ENCODE data around the gene SLC6A17.

Gene SLC6A17

GRCh38 chr1:110186558-110186957 is 36.3 kb downstream of the SLC6A17 start:
- TF ChIP-seq, protein P1, sequence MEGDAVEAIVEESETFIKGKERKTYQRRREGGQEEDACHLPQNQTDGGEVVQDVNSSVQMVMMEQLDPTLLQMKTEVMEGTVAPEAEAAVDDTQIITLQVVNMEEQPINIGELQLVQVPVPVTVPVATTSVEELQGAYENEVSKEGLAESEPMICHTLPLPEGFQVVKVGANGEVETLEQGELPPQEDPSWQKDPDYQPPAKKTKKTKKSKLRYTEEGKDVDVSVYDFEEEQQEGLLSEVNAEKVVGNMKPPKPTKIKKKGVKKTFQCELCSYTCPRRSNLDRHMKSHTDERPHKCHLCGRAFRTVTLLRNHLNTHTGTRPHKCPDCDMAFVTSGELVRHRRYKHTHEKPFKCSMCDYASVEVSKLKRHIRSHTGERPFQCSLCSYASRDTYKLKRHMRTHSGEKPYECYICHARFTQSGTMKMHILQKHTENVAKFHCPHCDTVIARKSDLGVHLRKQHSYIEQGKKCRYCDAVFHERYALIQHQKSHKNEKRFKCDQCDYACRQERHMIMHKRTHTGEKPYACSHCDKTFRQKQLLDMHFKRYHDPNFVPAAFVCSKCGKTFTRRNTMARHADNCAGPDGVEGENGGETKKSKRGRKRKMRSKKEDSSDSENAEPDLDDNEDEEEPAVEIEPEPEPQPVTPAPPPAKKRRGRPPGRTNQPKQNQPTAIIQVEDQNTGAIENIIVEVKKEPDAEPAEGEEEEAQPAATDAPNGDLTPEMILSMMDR (IDR thresholded peaks at IDR 0.05; ENCODE audit: low read depth, low read length): no peak
- no peak for DNase-seq (ENCODE audit: extremely low read depth, low read depth)

- TF ChIP-seq, protein P1 (IDR thresholded peaks at IDR 0.05; ENCODE audit: low read depth, low read length): no peak
- DNase-seq (ENCODE audit: extremely low read depth, low read depth): no peak
Observed at GRCh38 chr1:110187139-110187890, 37.0 kb downstream of the SLC6A17 start.

- no peak for DNase-seq (ENCODE audit: extremely low read depth, low read depth)
Observed at GRCh38 chr1:110188035-110188618, 37.8 kb downstream of the SLC6A17 start.

GRCh38 chr1:110189181-110189580 is 38.9 kb downstream of the SLC6A17 start:
- TF ChIP-seq, protein P1 (IDR thresholded peaks at IDR 0.05; ENCODE audit: low read depth, low read length): no peak
- no peak for DNase-seq (ENCODE audit: extremely low read depth, low read depth)

More at GRCh38 chr1:110188035-110188618, 37.8 kb downstream of the SLC6A17 start:
- TF ChIP-seq, protein P1 (IDR thresholded peaks at IDR 0.05; ENCODE audit: low read depth, low read length): no peak

GRCh38 chr1:110190282-110190929 is 40.1 kb downstream of the SLC6A17 start:
- TF ChIP-seq, protein P1 (IDR thresholded peaks at IDR 0.05; ENCODE audit: low read depth, low read length): no peak

GRCh38 chr1:110192541-110192940 is 42.2 kb downstream of the SLC6A17 start:
- TF ChIP-seq, protein P1 (IDR thresholded peaks at IDR 0.05; ENCODE audit: low read depth, low read length): no peak

More at GRCh38 chr1:110190282-110190929, 40.1 kb downstream of the SLC6A17 start:
- no peak for DNase-seq (ENCODE audit: extremely low read depth, low read depth)

DNA sequence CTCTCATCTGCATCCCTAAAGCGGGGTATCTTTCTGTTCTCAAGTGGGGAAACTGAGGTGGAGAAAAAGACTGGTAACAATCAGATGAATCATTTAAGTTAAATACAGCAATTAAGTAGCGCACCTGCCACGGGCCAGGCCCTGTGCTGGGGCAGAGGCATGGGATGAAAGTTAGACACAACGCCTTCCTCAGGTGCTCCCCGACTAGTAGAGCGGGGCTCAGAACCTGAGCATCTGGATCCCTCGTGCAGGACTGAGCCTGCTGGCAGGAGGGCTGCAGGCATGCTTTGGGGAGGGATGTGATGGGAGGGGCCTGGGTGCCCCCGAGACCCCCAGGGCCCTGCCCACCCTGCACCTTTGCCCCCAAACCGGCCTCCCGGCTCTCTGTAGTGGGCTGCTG is 44.9 kb downstream of the SLC6A17 start:
- no peak for DNase-seq (ENCODE audit: extremely low read depth, low read depth)
- TF ChIP-seq, protein P1 (IDR thresholded peaks at IDR 0.05; ENCODE audit: low read depth, low read length): no peak

More at GRCh38 chr1:110192541-110192940, 42.2 kb downstream of the SLC6A17 start:
- no peak for DNase-seq (ENCODE audit: extremely low read depth, low read depth)
